GM21528 (cell line): ENCODE data around the gene HOPX.
"Not testable (repeated sequence)": the region's sequence is repeated elsewhere in the genome, so short reads cannot be mapped to it uniquely, and the experiment has no call there.

ENCODE experiments used
- ATAC-seq: cut with Tn5 transposase; IDR thresholded peaks from one replicate; pipeline ENCODE4 v1.9.1; 2021; ENCODE audit warnings: mild to moderate bottlenecking, moderate library complexity; ENCODE audit not compliant: unreplicated experiment, low FRiP score

The HOPX gene

GRCh38 chr4:56656346-56656643 lies 24.8 kb downstream of the HOPX start:
- no peak for ATAC-seq

GRCh38 chr4:56655627-56656345 lies 25.3 kb downstream of the HOPX start:
- ATAC-seq: no peak

- ATAC-seq: no peak
These were observed 25.9 kb downstream of the HOPX start for GRCh38 chr4:56655209-56655626.

GRCh38 chr4:56654238-56654632 lies 26.9 kb downstream of the HOPX start:
- no peak for ATAC-seq

- no peak for ATAC-seq
These were observed 27.4 kb downstream of the HOPX start for GRCh38 chr4:56653461-56654237.

- no peak for ATAC-seq
These were observed 28.9 kb downstream of the HOPX start for GRCh38 chr4:56652196-56652595.

GRCh38 chr4:56651056-56651350 lies 30.1 kb downstream of the HOPX start:
- no peak for ATAC-seq

- no peak for ATAC-seq
These were observed 30.6 kb downstream of the HOPX start for GRCh38 chr4:56650262-56651055.

GRCh38 chr4:56649445-56650261 lies 31.4 kb downstream of the HOPX start:
- no peak for ATAC-seq

GRCh38 chr4:56648824-56649151 lies 32.3 kb downstream of the HOPX start:
- ATAC-seq: no peak

- ATAC-seq: no peak
These were observed 32.9 kb downstream of the HOPX start for GRCh38 chr4:56648021-56648823.

GRCh38 chr4:56646341-56646740 lies 34.8 kb downstream of the HOPX start:
- no peak for ATAC-seq

GRCh38 chr4:56643596-56643995 lies 37.5 kb downstream of the HOPX start:
- ATAC-seq: no peak

- ATAC-seq: no peak
These were observed 39.5 kb downstream of the HOPX start for GRCh38 chr4:56641494-56642051.

GRCh38 chr4:56640621-56641493 lies 40.2 kb downstream of the HOPX start:
- no peak for ATAC-seq

- ATAC-seq: no peak
These were observed 43.3 kb downstream of the HOPX start for GRCh38 chr4:56637791-56638190.

- ATAC-seq: no peak
These were observed 43.9 kb downstream of the HOPX start for GRCh38 chr4:56637154-56637553.

GRCh38 chr4:56634954-56635353 lies 46.1 kb downstream of the HOPX start:
- ATAC-seq: not testable (repeated sequence)

GRCh38 chr4:56633486-56633885 lies 47.6 kb downstream of the HOPX start:
- no peak for ATAC-seq
